NOMO-1 treated with dmso at 0.1 percent for 144 hours (cell line): ENCODE results near the gene PPP1R8.

ENCODE experiments used
- DNase-seq: peaks from one replicate; lab custom pipeline; 2025; ENCODE audit not compliant: unreplicated experiment; lab: John Stamatoyannopoulos, UW

Gene PPP1R8

DNA sequence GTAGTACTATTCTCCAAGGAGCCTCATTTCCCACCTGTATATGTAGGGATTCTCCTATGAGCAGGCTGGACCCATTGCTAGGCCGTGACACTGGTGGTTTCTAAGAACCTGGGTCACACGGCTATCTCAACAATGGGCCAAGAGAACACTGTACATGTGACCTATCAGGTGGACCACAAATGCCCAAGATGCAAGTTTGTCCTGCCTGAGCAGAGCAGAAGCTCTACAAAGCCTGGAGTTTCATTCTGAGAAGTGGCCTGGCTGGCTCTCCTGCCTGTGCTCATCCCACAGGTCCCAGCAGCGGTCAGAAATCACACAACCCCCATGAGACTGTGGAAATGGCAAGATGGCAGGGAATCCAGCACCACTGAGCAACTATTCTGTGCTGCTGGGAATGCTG is 58.9 kb downstream of the PPP1R8 start:
- no peak for DNase-seq

DNA sequence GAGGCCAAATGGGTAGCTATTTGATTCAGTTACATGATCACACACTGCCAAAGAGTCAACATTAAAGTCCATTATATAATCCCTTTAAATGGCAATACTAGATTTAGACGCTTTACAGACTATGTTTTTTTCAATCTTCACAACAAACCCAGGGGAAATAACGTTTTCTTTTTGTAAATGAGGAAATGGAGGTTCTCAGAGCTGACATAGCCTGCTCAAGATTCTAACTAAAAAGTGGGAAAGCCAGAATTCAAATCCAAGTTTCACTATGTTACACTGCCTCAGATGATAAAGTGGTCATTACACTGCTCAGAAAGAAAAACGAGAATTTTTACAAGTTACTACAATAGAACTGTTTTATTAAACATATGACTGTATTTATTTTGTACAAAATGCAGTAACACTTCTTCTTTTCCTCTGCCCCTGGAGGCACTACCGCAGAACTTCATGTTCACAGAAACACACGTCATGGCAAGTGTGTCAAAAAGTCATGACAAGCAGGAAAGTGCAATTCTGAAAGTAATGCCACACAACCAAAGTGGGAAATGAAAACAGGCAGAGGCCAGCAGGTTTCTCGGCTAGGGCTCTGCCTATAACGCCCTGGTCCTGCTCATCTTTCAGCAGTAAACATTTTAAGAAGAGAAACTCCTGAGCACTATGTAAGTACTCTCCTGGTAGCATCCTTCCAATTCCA is 60.8 kb downstream of the PPP1R8 start:
- peak; percentile 46 for DNase-seq

GRCh38 chr1:27894521-27894920 is 63.9 kb downstream of the PPP1R8 start:
- no peak for DNase-seq
